Measurements from ENCODE around the gene AKR1C1.
A peak's percentile ranks its signal among the peaks of the same experiment; 100 is the strongest.
"Not testable (repeated sequence)": the region's sequence is repeated elsewhere in the genome, so short reads cannot be mapped to it uniquely, and the experiment has no call there.

The AKR1C1 gene

DNA sequence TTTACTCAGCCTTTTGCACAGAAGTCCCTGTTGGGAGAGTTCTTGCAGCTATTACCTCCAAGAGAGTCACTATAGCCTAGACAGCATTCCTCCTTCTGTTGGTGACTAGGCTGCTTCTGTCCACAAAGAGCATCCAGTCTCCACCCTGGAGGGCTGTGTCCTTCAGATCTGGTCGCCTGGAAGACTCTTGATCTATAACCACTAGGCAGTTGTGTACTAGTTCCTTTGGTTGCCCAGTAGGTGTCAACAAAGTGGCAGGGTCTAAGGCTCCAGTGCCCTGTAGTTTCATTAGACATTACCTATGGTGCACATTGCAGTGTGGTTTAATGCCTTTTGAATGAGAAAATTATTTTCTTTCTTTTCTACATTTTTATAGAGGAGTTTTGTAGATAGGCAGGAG is 51.7 kb downstream of the AKR1C1 start:
- FAIRE-seq (no peak), DNase-seq (ENCODE audit: insufficient read length, low spot score) (no peak)
- TF ChIP-seq, protein P1, sequence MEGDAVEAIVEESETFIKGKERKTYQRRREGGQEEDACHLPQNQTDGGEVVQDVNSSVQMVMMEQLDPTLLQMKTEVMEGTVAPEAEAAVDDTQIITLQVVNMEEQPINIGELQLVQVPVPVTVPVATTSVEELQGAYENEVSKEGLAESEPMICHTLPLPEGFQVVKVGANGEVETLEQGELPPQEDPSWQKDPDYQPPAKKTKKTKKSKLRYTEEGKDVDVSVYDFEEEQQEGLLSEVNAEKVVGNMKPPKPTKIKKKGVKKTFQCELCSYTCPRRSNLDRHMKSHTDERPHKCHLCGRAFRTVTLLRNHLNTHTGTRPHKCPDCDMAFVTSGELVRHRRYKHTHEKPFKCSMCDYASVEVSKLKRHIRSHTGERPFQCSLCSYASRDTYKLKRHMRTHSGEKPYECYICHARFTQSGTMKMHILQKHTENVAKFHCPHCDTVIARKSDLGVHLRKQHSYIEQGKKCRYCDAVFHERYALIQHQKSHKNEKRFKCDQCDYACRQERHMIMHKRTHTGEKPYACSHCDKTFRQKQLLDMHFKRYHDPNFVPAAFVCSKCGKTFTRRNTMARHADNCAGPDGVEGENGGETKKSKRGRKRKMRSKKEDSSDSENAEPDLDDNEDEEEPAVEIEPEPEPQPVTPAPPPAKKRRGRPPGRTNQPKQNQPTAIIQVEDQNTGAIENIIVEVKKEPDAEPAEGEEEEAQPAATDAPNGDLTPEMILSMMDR (IDR thresholded peaks at IDR 0.05; ENCODE audit: insufficient read depth, missing control alignments) = peak; percentile 8

DNA sequence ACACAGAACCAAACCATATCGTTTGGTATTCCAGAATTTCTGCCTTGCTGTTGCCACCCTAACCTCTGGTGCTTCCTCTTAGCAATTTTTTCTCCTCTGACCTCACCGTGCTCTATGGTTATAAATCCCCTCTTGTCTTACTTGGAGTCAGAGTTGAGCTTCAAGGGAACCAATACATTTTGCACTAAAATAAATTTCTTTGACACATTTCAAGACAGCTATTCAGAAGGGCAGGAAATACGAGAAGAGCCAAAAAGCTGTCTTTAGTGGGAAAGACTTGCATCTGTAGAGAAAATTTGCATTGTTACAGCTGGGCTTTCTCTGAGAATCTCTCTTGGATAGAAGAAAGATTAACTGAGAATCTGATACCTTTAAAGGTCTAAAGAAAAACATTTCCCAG is 54.9 kb downstream of the AKR1C1 start:
- TF ChIP-seq, protein P1 (IDR thresholded peaks at IDR 0.05; ENCODE audit: insufficient read depth, missing control alignments) = no peak
- DNase-seq (ENCODE audit: insufficient read length, low spot score) (no peak), FAIRE-seq (no peak)

DNA sequence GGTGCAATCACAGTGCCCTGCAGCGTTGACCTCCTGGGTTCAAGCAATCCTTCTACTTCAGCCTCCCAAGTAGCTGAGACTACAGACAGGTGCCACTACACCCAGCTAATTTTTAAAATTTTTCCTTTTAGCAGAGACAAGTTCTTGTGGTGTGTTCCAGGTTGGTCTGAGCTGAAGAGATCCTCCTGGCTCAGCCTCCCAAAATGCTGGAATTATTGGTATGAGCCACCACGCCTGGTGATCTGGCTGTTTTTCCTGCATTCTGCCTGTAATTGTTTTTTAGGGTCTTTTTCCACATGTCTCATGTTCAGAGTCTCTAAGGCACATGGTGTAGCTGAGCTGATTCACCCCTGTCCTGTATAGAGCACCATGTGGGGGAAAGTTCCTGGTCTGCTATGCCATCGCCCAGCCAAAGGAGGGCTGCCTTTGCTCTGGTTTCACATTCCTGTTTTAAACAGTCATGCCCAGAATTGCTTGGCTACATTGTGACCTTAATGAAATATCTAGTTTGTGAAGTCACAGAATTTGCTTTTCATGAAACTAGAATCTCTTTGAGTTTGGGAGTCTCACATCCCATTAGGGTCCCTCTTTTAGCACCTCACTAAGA is 55.6 kb downstream of the AKR1C1 start:
- not testable (repeated sequence) for FAIRE-seq; DNase-seq (ENCODE audit: insufficient read length, low spot score)

DNA sequence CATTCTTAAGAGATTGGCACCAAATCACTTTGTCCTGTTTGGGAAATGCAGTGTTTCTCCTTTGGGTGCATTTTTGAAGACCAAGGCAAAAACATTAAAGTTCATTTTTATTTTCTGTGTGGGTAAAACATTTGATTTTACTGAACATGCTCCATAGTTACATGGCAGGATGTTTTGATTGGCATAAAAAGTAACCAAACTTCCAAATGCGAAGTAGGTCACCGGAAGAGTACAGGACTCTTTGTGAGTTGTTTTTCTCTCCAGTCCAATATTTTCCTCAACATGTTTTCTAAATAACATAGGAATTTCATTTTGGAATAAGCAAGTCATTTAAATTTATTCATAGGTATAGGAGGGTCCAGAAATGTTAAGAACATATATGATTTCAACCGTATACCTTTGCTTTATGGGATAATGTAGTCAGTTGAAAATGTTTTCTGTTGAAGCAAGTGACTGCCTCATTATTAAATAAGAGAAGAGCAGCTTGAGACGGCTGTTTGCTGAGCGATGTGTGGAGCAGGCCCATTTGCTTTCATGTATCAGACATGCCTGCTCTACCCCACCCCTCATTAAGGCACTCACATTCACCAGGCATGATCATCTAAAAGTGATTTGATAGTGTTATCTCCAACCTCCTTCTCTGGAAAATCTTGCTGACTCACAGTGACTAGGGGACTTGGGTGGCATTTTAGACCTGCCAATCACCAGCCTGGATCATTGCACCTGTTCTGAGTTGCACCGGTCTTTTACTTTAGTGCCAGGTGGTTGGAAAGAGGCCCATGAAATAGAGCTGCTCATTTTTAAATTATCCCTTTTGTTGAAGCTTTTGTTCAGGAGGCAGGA is 56.8 kb downstream of the AKR1C1 start:
- not testable (repeated sequence) for FAIRE-seq; DNase-seq (ENCODE audit: insufficient read length, low spot score)

DNA sequence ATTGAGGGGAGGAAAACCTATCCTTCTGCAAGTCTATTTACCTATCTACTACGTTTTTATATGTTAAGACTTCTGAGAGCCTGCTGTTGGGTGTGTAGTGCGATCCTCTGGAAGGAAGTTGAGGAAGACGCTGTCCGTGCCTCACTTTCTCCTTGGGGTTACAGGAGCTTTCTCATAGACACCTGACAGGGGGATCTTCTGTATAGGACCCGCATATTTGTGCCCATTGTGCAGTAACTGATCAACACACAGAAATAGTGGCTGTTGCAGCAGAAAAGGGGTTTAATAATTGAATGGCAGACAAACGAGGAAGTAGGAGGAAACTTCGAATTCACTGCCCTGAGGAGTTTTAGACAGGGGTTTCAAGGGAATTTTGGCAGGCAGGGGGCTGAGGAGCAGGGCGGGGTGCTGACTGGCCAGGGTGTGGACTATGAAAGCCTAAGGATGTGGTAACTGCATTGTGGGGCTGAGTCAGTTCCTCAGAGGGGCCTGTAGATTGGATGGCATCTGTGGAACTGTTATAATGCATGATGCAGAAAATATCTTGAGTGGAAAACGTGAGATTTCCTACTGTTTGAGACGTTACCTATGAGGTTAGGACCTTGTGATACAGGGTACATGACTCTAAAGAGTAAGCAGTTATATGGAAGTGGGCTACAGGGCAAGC is 58.5 kb downstream of the AKR1C1 start:
- not testable (repeated sequence) for FAIRE-seq; DNase-seq (ENCODE audit: insufficient read length, low spot score)

DNA sequence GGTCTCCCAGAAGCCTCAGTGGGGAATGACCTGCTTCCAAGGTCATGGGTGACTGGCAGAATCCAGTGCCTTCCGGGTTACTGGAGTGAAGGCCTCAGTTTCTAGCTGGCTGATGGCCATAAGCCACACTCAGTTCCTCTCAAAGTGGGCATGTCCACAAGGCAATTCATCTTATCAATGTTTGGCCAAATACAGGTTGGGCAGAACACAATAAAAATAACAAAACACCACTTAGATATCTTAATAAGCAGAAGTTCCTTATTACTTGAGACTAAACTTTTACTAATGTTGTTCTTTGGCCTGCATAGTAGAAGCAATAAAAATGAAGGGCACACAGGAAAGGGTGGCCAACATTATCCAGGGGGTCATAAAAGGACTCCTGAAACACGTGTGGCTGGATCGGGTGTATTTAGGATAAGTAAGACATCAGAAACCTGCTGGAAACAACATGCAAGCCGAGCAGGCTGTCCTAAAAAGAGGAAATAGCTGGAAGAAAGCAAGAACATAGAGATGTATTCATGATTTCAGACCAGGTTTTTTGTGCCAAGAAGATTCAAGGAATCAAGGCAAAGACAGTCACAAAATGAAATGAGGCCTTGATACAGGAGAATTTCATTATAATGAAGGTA is 60.1 kb downstream of the AKR1C1 start:
- DNase-seq (ENCODE audit: insufficient read length, low spot score) (no peak), FAIRE-seq (no peak)
- TF ChIP-seq, protein P1 (IDR thresholded peaks at IDR 0.05; ENCODE audit: insufficient read depth, missing control alignments) = no peak

DNA sequence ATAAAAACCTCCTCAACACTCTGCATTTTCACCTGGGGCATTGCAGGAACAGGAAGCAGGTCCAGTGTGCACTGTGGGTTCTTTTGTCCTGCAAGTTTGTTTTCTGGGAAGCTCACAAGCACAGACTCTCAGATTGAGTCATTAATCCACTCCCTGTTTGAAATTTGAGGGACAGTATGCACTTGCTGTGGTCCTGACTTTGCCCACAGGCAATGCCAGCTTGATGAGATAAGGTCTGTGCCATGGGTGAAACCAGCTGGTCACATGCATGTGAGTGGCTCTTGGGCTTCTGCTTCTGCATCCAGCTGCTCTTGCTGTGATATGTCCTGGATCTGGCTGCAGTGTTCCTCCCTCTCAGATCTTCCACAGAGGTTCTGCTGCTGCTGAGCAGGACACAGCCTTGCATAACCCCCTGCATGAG is 62.3 kb downstream of the AKR1C1 start:
- FAIRE-seq; DNase-seq (ENCODE audit: insufficient read length, low spot score): not testable (repeated sequence)

DNA sequence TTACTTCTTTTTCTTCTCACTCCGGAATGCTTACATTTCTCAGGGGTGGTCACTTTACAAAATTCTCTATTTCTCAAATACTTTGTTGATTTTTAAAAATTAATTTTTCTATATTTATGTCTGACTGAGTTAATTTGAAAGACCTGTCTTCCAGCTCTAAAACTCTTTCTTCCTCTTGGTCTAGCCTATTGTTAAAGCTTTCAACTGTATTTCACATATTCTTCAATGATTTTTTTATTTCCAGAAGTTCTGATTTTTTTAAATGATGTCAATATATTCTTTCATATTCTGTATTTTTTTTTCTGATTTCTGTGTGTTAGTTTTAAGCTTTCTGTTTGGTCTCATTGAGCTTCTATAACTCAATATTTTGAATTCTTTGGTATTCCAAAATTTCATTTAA is 67.8 kb downstream of the AKR1C1 start:
- DNase-seq (ENCODE audit: insufficient read length, low spot score) (no peak), FAIRE-seq (no peak)
- TF ChIP-seq, protein P1 (IDR thresholded peaks at IDR 0.05; ENCODE audit: insufficient read depth, missing control alignments) = no peak

DNA sequence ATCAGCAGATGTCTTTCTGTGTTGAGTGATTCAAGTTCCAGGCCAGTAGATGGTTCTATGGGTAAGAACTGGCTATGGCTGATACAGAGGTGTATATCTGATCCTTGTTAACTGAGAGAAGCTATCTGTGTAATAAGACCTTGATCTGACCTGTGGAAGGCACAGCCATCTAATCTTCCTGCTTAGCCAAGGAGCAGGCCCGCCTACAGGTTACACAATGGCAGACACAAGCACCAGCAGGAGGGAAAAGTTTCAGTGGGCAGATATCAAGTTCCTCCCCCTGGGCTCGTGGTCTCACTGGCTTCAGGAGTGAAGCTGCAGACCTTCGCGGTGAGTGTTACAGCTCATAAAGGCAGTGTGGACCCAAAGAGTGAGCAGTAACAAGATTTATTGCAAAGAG is 68.4 kb downstream of the AKR1C1 start:
- not testable (repeated sequence) for DNase-seq (ENCODE audit: insufficient read length, low spot score); FAIRE-seq

DNA sequence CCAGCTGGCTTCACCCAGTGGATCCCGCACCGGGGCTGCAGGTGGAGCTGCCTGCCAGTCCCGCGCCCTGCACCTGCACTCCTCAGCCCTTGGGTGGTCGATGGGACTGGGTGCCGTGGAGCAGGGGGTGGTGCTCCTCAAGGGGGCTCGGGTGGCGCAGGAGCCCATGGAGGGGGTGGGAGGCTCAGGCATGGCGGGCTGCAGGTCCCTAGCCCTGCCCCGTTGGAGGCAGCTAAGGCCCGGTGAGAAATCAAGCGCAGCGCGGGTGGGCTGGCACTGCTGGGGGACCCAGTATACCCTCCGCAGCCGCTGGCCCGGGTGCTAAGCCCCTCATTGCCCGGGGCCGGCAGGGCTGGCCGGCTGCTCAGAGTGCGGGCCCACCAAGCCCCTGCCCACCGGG is 69.2 kb downstream of the AKR1C1 start:
- not testable (repeated sequence) for DNase-seq (ENCODE audit: insufficient read length, low spot score); FAIRE-seq

Measured in D721Med (cell line).